GM19023 (cell line): Measurements from ENCODE around the gene CNTN4.

Experiments
- ATAC-seq: cut with Tn5 transposase; IDR thresholded peaks from one replicate; pipeline ENCODE4 v1.9.1; 2021; ENCODE audit warnings: mild to moderate bottlenecking, moderate library complexity; ENCODE audit not compliant: unreplicated experiment

The CNTN4 gene

GRCh38 chr3:2250783-2251182, 152.1 kb downstream of the CNTN4 start:
- ATAC-seq: no peak

- ATAC-seq: no peak
Measured at GRCh38 chr3:2261747-2262146, 163.1 kb downstream of the CNTN4 start.

DNA sequence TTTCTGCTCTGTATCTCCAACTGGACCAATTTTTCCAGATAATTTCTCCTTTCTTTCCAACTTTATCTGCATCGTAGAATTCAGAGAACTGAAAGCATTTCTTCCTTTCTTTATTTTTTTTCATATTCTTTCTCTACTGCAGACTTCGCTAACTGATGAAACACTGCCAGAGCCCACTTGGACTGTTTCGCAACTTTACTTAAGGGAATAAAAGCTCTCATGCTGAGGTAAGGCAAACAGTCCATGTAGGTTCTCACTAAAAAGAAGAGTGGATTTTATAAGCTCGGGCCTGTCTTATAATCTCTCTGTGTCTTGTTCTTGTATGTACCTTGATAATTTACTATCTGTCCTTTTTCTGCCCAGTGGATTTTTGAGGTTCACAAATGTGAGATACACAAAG, 163.5 kb downstream of the CNTN4 start:
- ATAC-seq: no peak

- no peak for ATAC-seq
Measured at GRCh38 chr3:2266606-2267005, 167.9 kb downstream of the CNTN4 start.

- ATAC-seq: no peak
Measured at GRCh38 chr3:2268779-2269178, 170.1 kb downstream of the CNTN4 start.

GRCh38 chr3:2274526-2274925, 175.9 kb downstream of the CNTN4 start:
- no peak for ATAC-seq

GRCh38 chr3:2283818-2284217, 185.2 kb downstream of the CNTN4 start:
- ATAC-seq: no peak

DNA sequence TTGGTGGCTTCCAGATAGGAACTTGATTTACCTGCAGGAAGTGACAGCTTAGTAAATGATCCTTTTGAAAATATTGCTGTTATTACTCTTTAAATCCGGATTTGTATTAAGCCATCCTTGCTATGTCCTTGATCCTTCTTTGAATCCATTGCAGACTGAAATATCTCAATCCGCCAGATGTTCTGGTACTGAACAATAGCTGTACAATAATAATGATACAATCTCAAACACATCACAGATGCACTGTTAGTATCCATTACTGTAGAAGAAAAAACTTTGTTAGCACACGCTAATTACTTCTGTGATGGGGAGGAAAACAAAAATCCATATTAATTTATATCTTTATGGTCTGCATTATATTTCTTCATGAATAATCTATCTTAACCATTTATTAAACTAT, 202.3 kb downstream of the CNTN4 start:
- no peak for ATAC-seq

- ATAC-seq: no peak
Measured at GRCh38 chr3:2301361-2301760, 202.7 kb downstream of the CNTN4 start.

DNA sequence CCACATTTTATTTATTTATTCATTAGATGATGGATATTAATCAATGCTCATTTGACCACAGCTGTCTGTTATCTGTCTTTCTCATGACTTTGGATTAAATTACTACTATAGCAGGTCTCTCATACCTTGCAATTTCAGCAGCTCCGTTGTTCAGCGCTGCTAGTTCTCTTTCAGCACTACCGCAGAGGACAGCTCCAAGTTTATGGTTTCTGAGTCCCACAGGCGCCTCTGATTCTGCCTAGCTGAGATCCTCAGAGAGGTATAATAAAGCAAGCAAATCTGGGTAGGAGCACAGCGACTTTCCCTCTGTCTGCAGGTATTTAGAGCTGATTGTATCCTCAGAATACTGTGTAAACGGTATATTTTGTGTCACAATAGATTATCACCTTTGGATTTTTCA, 204.9 kb downstream of the CNTN4 start:
- no peak for ATAC-seq

DNA sequence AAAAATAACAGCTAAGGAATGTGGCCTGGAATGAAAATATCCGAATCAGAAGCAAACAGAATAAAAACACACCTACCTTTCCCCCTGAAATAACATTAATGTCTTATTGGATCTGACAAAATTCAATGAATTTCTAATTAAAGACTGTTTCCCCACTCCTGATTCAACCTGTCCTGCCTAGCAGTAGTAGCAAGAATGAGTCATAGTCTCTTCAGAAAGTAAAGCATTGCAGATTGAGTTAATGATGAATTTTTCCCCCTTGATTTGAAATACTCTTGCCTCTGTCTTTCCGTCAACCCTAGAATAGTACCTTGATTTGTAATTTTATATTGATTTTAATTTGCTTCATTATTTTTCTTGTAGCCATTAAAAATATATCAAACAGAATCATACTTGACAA, 212.4 kb downstream of the CNTN4 start:
- ATAC-seq: no peak

GRCh38 chr3:2317521-2317920, 218.9 kb downstream of the CNTN4 start:
- ATAC-seq: no peak

DNA sequence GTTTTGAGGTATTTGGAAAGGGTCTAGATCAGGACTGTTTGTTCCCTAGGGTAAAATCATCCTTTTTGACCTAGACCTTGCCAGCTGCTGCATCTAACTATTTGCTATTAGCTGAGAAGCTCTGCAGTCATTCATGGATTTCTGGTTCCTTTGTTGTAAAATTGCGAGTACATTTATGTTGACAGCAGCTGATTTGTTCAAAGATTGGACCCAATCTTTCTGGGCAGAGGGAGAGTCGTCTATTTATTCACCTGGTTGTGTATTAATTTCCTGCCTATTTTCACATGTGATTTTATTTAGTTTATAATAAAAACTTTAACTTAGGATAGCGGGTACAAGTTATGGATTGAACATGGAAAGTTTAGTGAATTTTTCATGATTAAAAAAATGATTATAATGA, 236.3 kb downstream of the CNTN4 start:
- no peak for ATAC-seq

DNA sequence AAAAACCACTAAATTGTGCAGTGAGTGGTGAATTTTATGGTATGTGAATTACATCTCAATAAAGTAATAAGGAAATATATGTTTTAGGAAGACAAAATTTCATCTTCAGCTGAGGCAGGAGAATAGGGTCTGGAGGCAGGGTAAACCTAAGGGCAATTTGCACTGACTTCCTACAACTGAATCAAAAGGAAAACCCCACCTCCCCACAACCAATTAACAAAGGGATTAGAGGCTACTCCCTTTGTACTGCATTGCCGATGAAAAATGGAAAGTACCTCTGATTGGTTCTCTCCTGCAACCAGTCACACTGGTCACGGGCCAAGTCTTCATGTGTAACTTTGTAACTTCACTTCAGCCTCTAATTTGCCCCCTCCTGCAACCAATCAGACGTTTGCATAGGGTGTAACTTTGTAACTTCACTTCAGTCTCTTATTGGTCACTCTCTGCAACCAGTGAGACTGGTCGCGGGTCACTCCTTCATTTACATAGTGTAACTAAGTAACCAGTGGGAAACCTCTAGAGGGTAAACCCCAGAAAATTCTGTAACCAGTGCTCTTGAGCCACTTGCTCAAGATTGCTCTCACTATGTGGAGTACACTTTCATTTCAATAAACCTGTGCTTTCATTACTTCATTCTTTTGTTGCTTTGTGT, 244.5 kb downstream of the CNTN4 start:
- no peak for ATAC-seq

- ATAC-seq: no peak
Measured at GRCh38 chr3:2352134-2352762, 253.6 kb downstream of the CNTN4 start.

GRCh38 chr3:2354702-2355101, 256.0 kb downstream of the CNTN4 start:
- no peak for ATAC-seq

GRCh38 chr3:2356298-2356950, 257.8 kb downstream of the CNTN4 start:
- ATAC-seq: no peak

- ATAC-seq: no peak
Measured at GRCh38 chr3:2360815-2361214, 262.1 kb downstream of the CNTN4 start.

DNA sequence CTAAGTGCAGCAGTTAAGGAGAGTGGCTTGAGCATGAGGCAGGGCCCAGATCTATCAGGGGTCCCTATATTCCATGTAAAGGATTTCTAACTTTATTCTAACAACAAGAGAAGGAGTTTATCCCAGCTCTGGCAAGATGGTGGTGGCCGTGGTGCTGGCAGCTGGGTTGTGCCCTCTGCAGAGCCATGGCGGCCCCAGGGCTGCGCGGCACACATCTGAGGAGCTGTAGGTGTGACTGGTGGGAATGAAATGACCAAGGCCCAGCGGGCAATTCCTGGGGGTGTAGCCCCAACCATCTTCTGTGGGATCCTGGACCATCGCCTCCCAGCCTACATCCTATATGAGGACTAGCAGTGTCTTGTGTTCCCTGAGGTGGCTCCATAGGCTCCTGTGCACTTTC, 263.5 kb downstream of the CNTN4 start:
- no peak for ATAC-seq

- ATAC-seq: no peak
Measured at GRCh38 chr3:2363854-2364253, 265.2 kb downstream of the CNTN4 start.

DNA sequence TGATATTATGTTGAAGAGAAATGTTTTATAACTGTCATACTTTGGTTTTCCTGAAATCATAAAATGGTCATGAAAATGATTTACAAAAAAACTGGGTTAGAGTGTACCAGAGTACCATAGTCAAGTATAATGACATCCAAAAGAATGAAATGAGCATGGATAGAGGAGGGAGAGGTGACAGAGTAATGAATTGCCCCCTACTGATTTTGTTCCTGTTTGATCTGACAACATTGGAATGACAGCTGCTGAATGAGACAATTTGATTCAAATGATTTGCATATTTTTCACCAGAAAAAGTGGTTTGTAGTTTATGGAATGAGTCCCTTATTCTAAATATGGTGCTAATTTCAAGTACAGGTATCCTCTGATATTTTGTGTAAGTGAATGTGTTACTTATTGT, 271.7 kb downstream of the CNTN4 start:
- ATAC-seq: no peak

GRCh38 chr3:2372306-2372705, 273.6 kb downstream of the CNTN4 start:
- no peak for ATAC-seq
